Subcutaneous adipose tissue (tissue), 4 donors: Measurements from ENCODE around the gene POLR1G. TPM values are rescaled to one million over a fixed set of nuclear protein-coding genes. Genes with fewer than 3 reads are reported as not detected.

Experiments used
- CTCF ChIP-seq: fragments of 450-650 bp; IDR thresholded peaks from one replicate; pipeline ENCODE4 v1.5.1; 2016; ENCODE audit warnings: low read depth, mild to moderate bottlenecking, control low read depth, antibody characterized with exemption, moderate library complexity
- total RNA-seq, 4 donors: library from RNA; depleted of rRNA; stranded (reverse); fragments of >200 nt; gene quantifications; one replicate each; pipeline ENCODE4 v1.1.0, GENCODE V29; 2016

POLR1G gene
- total RNA-seq, 4 donors from 2014 or later, result 1.1 to 2.9 (median 1.6) TPM

DNA sequence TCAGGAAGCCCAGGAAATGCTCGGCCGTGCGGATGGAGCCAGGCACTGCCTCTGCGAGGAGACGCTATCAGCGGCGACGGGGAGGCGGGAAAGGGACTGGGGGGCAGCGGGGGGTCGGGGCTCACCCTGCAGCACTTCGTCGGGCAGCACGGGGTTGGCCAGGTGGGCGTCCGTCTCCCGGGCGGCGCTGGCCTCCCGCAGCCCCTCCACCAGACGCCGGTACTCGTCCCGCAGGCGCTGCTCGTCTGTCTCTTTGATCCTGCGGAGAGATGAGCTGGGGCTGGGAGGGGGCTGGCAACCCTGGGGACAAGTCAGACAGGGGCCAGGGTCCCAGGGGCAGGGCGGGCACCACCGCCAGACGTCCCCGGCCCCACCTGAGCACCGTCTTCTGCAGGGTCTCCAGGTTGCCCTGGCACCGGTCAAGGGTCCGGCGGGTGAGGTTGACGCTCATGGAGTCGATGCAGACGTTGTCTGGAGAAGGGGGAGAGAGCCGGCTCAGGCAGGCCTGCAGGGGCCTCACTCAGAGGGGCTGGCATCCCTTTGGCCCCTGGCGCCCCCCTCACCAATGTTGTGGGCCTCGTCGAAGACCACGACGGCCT, 42.5 kb upstream of the POLR1G start:
- TF ChIP-seq CTCF, result no peak

DNA sequence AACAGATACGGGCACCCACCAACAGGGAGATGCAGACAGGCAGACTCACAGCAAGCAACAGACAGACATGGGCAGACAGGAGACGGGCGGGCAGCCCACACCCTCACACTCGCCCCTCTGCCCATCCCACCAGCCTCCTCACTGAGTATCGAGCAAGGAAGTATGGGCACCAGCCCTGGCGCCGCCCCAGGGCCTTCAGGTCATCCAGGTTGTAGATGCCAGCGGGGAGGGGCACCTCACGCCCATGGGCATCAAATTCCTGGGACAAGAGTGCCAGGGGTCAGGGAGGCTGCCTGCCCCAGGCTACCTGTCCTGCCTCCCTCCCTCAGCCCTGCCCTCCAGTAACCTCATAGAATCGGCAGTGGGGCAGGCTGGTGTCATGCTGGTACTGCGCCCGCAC, 41.7 kb upstream of the POLR1G start:
- TF ChIP-seq CTCF, result no peak

DNA sequence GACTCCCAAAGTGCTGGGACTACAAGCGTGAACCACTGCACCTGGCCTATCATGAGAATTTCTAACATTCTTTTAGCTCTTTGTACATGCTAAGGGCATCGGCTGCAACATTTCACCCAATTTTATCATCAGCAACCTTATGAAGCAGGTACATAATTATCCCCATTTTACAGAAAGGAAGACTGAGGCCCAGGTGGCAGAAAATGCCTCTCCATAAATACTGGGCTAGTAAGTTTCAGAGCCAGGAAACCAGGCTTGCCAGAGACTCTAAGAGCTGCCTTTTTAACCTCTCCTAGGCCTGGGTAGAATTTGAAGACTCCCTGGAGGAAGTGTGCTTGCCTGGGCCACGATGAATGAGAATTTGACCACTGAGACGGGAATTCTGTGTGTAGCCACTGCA, 38.3 kb upstream of the POLR1G start:
- no peak for TF ChIP-seq CTCF

DNA sequence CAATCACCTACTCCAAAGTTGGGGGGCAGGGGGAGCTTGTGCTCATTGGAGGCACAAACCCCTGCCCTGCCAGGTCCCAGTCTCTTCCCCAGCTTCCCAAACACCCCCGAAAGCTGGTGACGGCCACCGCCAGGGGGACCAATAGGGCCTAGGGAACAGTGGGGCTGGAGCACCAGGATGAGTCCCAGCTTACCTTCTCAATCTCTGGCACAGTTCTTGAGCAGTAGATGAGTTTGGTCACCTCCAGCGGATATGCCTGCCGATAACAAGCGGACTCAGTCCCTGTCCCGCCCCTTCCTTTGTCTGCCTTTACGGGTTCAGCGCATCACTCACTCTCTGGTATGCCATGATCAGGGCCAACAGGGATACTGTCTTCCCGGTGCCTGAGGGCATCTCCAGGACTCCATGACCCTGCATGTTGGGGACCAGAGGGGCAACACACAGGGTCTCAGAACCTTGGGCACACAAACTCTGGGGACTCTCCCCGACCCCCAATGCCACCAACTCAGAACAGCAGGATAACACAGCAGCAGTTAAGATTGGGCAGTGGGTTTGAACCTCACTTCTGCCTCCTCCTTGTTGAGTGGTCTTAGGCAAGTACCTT, 37.6 kb upstream of the POLR1G start:
- no peak for TF ChIP-seq CTCF

DNA sequence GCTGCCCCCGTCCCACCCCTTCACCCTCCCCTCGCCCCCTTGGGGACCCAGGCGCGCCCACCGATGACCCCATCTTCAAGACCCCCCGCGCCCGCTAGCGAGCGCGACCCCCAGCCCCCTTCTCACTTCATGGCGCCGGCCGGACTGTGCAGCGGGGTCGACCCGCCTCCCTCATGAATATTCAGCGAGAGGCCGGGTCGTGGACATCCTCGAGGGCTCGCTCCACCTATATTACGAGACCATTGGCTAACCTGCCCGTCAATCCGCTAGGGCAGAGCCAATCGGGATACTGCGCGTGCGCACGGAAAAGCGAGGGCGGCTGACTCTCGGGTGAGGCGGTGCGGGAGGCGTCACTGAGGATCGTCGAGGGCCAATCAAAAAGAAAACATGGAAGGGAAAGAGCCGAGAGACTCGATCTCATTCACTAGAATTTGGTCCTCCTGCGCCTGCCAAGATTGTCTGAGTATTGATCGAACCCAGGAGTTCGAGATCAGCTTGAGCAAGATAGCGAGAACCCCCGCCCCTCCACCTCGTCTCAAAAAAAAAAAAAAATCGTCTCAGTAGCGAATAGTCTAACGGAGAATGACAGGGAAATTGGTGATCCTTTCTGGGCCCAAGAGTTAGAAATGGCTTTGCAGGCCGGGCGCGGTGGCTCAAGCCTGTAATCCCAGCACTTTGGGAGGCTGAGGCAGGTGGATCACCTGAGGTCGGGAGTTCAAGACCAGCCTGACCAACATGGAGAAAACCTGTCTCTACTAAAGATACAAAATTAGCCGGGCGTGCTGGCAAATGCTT, 35.8 kb upstream of the POLR1G start, which contains the start of gene ERCC2:
TSS of gene ERCC2 (minus strand) at position 164 of the 795 bp plus-strand sequence. CDS start at position 131, 33 bp downstream.
- no peak for TF ChIP-seq CTCF

DNA sequence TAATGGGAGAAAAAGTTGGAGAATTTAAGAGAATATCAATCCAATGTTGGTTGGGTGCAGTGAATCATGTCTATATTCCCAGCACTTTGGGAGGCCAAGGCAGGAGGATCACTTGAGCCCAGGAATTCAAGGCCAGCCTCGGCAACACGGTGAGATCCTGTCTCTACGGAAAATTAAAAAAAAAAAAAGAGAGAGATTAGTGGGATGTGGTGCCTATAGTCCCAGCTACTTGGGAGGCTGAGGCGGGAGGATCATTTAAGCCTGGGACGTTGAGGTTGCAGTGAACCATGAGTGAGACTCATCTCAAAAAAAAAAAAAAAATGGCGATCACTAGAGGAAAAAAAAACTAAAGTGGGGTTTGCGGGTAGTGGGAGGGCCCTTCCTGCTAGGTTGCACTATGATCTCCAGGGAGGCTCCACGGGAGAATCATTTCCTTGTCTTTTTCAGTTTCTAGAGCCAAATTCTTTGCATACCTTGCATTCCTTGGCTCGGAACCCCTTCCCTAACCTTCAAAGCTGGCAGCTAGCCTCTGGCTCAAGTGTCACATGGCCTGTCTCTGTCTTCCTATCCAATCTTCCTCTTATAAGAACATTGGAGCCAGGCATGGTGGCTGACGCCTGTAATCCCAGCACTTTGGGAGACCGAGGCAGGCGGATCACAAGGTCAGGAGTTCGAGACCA, 30.3 kb upstream of the POLR1G start:
- TF ChIP-seq CTCF, result no peak

GRCh38 chr19:45380107-45380506, 26.3 kb upstream of the POLR1G start:
- TF ChIP-seq CTCF, result no peak
